Ishikawa (cell line): ENCODE measurements around the gene LPGAT1.

Source experiments
- CEBPB ChIP-seq: IDR thresholded peaks from 2 replicates; pipeline ENCODE4 v1.6.1; 2012
- CREB1 ChIP-seq: IDR thresholded peaks from 2 replicates; pipeline ENCODE4 v1.6.1; 2012; ENCODE audit warnings: low read depth
- EGR1 ChIP-seq: IDR thresholded peaks from 2 replicates; pipeline ENCODE4 v1.6.1; 2012
- EP300 ChIP-seq: IDR thresholded peaks from 2 replicates; pipeline ENCODE4 v1.6.1; 2012; ENCODE audit warnings: borderline replicate concordance
- FOXM1 ChIP-seq: IDR thresholded peaks from 2 replicates; pipeline ENCODE4 v1.6.1; 2012; ENCODE audit warnings: low read depth, borderline replicate concordance
- NFIC ChIP-seq: IDR thresholded peaks from 2 replicates; pipeline ENCODE4 v1.6.1; 2012
- RAD21 ChIP-seq: IDR thresholded peaks from 2 replicates; pipeline ENCODE4 v1.6.1; 2012; ENCODE audit warnings: low read depth
- TAF1 ChIP-seq: IDR thresholded peaks from 2 replicates; pipeline ENCODE4 v1.6.1; 2012; ENCODE audit warnings: low read depth, mild to moderate bottlenecking
- TCF12 ChIP-seq: IDR thresholded peaks from 2 replicates; pipeline ENCODE4 v1.6.1; 2012; ENCODE audit warnings: low read depth
- TEAD4 ChIP-seq: IDR thresholded peaks from 2 replicates; pipeline ENCODE4 v1.6.1; 2012
- YY1 ChIP-seq: IDR thresholded peaks from 2 replicates; pipeline ENCODE4 v1.6.1; 2012; ENCODE audit warnings: low read depth
- ZBTB7A ChIP-seq: IDR thresholded peaks from 2 replicates; pipeline ENCODE4 v1.6.1; 2012; ENCODE audit warnings: low read depth
- TF ChIP-seq, protein P1 (sequence below): IDR thresholded peaks from 2 replicates; pipeline ENCODE4 v1.6.1; 2012; ENCODE audit warnings: low read depth, mild to moderate bottlenecking
- TF ChIP-seq, protein P2 (sequence below): IDR thresholded peaks from 2 replicates; pipeline ENCODE4 v1.6.1; 2012
- TF ChIP-seq, protein P3 (sequence below): IDR thresholded peaks from 2 replicates; pipeline ENCODE4 v1.6.1; 2012

The LPGAT1 gene

GRCh38 chr1:211830328-211831142, at the start of gene LPGAT1:
LPGAT1 (minus strand) TSS chr1:211830763; CDS start chr1:211829296, 1,467 bp downstream.
- no peak for TF ChIP-seq NFIC
- TF ChIP-seq TCF12: no peak
- no peak for TF ChIP-seq YY1
- TF ChIP-seq ZBTB7A: peak; percentile 76; the same call in 1 of the 2 replicates
- TF ChIP-seq, protein P1, sequence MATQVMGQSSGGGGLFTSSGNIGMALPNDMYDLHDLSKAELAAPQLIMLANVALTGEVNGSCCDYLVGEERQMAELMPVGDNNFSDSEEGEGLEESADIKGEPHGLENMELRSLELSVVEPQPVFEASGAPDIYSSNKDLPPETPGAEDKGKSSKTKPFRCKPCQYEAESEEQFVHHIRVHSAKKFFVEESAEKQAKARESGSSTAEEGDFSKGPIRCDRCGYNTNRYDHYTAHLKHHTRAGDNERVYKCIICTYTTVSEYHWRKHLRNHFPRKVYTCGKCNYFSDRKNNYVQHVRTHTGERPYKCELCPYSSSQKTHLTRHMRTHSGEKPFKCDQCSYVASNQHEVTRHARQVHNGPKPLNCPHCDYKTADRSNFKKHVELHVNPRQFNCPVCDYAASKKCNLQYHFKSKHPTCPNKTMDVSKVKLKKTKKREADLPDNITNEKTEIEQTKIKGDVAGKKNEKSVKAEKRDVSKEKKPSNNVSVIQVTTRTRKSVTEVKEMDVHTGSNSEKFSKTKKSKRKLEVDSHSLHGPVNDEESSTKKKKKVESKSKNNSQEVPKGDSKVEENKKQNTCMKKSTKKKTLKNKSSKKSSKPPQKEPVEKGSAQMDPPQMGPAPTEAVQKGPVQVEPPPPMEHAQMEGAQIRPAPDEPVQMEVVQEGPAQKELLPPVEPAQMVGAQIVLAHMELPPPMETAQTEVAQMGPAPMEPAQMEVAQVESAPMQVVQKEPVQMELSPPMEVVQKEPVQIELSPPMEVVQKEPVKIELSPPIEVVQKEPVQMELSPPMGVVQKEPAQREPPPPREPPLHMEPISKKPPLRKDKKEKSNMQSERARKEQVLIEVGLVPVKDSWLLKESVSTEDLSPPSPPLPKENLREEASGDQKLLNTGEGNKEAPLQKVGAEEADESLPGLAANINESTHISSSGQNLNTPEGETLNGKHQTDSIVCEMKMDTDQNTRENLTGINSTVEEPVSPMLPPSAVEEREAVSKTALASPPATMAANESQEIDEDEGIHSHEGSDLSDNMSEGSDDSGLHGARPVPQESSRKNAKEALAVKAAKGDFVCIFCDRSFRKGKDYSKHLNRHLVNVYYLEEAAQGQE: no peak
- TF ChIP-seq FOXM1: no peak
- 0 out of 2 replicates have a peak, but pooled peaks have one; percentile 13 for TF ChIP-seq EGR1
- TF ChIP-seq, protein P2, sequence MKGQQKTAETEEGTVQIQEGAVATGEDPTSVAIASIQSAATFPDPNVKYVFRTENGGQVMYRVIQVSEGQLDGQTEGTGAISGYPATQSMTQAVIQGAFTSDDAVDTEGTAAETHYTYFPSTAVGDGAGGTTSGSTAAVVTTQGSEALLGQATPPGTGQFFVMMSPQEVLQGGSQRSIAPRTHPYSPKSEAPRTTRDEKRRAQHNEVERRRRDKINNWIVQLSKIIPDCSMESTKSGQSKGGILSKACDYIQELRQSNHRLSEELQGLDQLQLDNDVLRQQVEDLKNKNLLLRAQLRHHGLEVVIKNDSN: no peak
- no peak for TF ChIP-seq EP300
- TF ChIP-seq CEBPB: no peak
- TF ChIP-seq TAF1: peak; percentile 37; the same call in 1 of the 2 replicates
- TF ChIP-seq CREB1: no peak
- TF ChIP-seq RAD21: peak; percentile 44; the same call in 1 of the 2 replicates

DNA sequence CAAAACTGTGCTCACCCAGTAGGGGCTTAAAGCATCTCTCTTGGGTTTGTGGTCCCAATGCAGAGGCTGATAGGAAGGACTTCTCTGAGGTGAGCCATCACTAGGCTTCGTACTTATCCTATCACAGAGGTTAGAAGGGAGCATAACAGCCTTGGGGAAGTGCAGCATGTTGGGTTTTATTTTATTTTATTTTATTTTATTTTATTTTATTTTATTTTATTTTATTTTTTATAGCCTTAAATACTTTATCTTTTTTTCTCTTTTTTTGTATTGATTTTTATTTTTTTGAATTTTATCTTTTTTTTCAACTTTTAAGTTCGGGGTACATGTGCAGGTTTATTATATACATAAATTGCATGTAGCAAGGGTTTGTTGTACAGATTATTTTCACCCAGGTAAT, 48.9 kb upstream of the LPGAT1 start:
- TF ChIP-seq, protein P2: no peak
- TF ChIP-seq EP300: no peak
- no peak for TF ChIP-seq YY1
- no peak for TF ChIP-seq CREB1
- TF ChIP-seq, protein P3, sequence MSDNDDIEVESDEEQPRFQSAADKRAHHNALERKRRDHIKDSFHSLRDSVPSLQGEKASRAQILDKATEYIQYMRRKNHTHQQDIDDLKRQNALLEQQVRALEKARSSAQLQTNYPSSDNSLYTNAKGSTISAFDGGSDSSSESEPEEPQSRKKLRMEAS: no peak
- TF ChIP-seq CEBPB: no peak
- TF ChIP-seq RAD21: no peak
- no peak for TF ChIP-seq TCF12
- TF ChIP-seq EGR1: no peak
- TF ChIP-seq, protein P1: no peak
- no peak for TF ChIP-seq ZBTB7A
- no peak for TF ChIP-seq TEAD4
- no peak for TF ChIP-seq NFIC
- no peak for TF ChIP-seq TAF1
- no peak for TF ChIP-seq FOXM1

GRCh38 chr1:211876851-211877590, 46.5 kb upstream of the LPGAT1 start:
- TF ChIP-seq NFIC (no peak), TEAD4 (no peak), YY1 (no peak), CREB1 (no peak), TAF1 (no peak), TCF12 (no peak)
- TF ChIP-seq, protein P2: no peak
- TF ChIP-seq, protein P3: no peak
- TF ChIP-seq, protein P1: no peak
